GM21619 (cell line): ENCODE data around the gene CCP110.
A peak's percentile ranks its signal among the peaks of the same experiment; 100 is the strongest.

Experiments
- ATAC-seq: cut with Tn5 transposase; IDR thresholded peaks from one replicate; pipeline ENCODE4 v1.9.1; 2021; ENCODE audit not compliant: unreplicated experiment

The CCP110 gene

GRCh38 chr16:19548144-19548543, 24.4 kb downstream of the CCP110 start:
- ATAC-seq, result no peak

- ATAC-seq, result no peak
Observed at GRCh38 chr16:19549673-19550072, 25.9 kb downstream of the CCP110 start.

- peak; percentile 95 for ATAC-seq
Observed at GRCh38 chr16:19555186-19555937, 31.6 kb downstream of the CCP110 start, which contains the start of gene VPS35L. Gene VPS35L, plus strand, starts transcription at chr16:19555703. Its CDS starts 27 bp downstream, at chr16:19555730.

DNA sequence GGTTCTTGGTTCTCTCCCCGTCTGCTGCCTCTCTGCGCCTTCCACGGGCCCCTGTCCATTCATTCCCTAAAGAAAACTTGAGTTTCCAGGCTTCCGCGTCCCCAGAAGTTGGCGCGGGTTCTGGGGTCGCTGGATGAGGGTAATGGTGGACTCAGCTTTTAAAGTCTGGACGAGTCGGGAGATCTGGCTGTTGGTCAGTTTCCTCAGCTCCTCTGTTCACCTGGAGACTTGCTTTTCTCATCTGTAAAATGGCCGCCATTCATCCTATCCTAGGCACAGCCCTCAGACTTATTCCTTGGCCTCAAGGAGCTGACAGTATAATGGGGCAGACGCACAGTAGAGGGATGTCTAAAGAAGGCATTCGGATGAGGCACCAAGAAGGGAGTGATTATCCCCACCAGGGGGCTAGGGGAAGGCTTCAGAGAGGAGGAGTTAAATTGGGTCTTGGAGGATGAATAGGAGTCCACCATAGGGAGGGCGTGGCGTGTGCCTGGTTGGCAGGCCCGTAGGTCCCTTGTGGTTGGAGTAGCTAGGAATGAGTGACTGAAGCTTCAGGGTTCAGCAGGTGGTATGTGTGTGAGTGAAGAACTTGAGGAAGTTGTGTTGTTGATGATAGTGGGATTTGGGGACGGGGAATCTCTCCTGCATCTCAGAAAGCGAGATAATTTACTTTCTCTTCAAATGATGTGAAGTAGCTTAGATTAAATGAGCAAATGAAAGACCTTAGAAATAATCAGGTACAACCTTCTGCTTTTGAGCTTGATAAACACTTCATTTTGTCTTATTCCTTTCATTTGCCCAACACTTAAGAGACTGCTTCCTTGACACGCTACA, 32.4 kb downstream of the CCP110 start:
- ATAC-seq, result no peak

DNA sequence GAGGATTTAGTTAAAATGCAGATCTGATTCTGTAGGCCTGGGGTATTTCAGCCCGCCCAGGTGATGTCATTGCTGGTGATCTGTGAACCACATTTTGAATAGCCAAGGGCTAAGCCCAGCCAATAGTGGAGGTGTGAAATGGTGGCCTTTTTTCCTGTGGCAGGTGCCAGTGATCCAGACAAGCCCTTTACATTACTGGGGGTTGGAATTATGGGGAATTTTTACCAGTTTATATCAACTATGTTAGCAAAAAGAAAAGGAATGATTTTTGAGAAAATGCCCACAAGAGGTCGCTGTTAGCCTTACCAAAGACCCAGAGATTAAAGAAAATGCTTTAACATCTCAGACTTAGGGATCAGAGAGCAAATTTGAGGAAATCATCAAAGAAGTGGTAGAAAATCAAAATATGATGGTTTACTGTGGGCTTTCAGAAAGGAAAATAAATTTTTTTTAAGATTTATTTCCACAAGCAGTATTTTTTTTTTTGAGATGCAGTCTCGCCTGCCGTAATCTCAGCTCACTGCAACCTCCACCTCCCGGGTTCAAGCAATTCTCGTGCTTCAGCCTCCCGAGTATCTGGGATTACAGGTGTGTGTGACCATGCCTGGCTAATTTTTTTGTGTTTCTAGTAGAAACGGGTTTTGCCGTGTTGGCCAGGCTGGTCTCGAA, 35.6 kb downstream of the CCP110 start:
- no peak for ATAC-seq

DNA sequence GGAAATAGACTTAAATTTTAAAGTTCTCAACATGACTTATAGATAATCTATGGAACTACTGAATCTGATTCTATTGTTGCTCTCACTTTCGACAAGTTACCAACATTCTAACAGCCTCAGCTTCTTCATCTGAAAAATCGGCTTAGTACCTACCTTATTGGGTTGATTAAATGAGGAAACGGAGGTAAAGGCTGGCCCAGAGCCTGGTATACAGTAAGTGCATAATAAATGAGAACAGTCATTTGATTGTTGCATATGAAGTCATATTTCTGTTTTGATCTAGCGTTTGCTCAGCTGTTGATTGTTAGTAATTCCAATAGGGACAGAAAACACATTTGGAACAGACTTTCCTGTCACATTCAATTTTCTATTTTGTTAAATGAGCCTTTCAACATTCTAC, 36.3 kb downstream of the CCP110 start:
- no peak for ATAC-seq

DNA sequence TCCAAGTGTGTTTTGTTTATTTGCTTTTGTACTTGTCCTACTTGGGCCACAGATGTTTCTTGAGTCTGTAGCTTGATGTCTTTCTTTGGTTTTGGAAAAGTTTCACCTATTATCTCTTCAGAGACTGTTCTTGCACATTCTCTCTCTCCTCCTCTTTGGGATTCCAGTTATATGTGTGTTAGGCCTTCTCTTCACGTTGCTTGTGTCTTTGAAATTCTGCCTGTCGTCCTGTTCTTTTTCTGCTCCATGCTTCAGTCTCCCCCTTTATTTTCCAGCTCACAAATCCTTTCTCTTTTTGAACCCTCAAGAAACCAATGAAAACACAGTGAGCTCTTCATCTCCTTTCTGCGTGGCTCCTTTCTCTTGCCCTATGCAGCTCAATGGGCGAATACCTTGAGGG, 39.6 kb downstream of the CCP110 start:
- ATAC-seq, result no peak

DNA sequence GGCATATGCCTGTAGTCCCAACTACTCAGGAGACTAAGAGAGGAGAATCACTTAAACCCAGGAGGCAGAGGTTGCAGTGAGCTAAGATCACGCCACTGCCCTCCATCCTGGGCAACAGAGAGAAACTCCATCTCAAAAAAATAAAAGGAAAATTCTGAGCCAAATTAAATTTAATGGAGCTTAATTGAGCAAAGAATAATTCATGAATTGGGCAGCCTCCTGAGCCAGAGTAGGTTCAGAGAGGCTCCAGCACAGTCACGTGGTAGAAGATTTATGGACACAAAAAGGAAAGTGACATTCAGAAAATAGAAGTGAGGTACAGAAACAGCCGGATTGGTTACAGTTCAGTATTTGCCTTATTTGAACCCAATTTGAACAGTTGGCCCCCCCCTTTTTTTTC, 42.6 kb downstream of the CCP110 start:
- no peak for ATAC-seq

- ATAC-seq, result no peak
Observed at GRCh38 chr16:19567560-19567959, 43.8 kb downstream of the CCP110 start.

GRCh38 chr16:19573997-19574396, 50.3 kb downstream of the CCP110 start:
- ATAC-seq, result no peak

GRCh38 chr16:19574615-19575014, 50.9 kb downstream of the CCP110 start:
- no peak for ATAC-seq

DNA sequence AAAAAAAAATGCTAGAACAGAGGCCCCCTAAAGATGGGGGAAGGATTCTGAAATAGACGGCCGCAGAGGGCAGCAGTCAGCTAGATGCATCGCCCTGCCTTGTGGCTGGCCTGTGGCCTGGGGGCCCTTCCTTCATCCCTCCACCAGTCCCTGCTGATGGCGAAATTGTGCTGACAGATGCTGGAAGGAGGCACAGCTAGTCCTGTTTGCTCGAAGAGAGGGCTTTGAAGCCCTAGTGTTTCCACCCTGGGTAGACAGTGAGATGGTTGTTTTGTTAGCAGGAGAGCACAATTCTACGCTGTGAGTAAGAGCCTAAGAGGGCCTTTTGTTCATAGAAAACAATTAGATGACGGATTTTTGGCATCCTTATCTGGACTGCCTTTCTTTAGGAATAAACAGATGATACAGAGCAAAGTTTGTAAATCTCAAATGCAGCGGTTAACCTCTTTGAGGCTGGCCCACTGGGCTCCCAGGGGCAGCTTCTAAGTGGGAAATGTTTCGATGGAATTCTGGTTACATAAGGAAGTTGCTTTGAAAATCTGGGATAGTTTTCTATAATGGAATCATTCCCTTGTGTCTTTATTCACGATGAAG, 54.7 kb downstream of the CCP110 start:
- no peak for ATAC-seq

DNA sequence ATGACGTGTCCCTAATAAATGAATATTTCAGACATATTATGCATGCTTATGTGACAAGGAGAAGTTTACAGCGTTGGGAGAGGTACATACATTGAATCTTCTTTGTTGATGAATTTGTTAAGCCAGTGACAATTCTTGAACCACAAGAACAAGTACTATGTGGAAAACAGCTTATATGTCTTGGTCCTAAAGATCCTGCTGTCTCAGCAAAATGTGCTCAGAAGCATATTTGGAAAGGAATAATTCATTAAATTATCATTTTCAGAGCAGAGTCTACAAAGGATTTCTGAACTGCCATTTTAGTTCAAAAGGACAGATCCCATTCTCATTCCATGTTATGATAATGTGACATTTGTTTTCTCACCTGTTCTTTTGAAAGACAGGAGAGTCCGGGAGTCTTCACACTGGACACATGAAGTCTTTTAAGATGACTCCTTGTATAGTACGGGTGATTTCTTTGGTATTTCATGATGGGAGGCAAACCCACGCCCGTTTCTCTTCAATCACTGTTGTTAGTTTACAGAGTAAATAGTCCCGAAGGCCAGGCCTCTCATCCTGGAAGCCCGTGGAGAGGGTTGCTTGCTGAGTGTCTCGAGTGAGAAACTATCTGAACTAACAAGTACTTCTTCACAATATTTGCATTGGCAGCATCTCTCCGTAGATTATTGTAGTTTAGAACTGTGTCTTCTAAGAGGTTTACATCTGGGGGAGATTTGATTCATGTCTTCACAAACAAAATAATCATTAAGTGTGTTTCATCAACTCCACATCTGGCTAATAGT, 58.5 kb downstream of the CCP110 start:
- no peak for ATAC-seq

DNA sequence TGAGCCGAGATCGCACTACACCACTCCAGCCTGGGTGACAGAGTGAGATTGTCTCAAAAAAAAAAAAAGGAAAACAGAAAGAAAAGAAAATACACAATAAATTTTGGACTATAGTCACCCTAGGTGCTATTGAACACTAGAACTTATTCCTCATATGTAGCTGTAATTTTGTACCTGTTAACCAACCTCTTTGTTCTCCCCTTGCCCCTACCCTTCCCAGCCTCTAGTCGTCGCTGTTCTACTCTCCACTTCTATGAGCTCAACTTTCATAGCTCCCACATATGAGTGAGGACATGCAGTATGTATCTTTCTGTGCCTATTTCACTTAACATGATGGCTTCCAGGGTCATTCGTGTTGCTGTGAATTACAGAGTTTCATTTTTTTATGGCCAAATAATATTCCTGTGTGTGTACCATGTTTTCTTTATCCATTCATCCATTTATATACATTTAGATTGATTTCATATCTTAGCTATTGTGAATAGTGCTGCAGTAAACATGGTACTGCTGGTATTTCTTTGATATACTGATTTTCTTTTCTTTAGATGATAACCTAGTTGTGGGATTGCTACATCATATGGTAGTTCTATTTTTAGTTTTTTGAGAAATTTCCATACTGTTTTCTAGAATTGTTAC, 60.0 kb downstream of the CCP110 start:
- no peak for ATAC-seq

DNA sequence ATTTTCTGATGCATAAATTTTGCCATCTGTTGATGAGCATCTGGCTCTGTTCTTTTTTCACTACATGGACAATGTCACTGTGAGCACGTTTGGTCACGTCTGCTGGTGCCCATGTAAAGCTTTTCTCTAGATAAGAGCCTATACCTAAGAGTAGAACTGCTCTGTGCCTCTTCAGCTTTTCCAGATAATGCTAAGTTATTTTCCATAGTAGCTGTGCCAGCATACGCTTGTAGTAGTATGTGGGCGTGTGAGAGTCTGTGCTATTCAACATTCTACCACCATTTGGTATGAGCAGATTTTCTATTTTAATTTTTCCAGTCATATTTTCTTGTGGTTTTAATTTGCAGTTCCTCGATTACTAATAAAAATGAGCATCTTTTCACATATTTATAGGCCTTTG, 64.9 kb downstream of the CCP110 start:
- ATAC-seq, result no peak

DNA sequence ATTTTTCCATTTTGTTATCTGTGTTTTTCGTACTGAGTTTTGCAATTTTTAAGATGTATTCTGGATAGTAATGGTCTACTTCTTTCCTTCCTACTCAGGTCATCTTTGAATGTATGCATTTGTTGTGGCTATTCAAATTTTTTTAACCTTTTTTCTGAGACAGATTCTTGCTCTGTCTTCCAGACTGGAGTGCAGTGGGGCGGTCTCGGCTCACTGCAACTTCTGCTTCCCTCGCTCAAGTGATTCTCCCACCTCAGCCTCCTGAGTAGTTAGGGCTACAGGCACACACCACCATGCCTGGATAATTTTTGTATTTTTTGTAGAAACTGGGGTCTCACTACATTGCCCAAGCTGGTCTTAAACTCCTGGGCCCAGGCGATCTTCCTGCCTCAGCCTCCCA, 65.4 kb downstream of the CCP110 start:
- no peak for ATAC-seq

DNA sequence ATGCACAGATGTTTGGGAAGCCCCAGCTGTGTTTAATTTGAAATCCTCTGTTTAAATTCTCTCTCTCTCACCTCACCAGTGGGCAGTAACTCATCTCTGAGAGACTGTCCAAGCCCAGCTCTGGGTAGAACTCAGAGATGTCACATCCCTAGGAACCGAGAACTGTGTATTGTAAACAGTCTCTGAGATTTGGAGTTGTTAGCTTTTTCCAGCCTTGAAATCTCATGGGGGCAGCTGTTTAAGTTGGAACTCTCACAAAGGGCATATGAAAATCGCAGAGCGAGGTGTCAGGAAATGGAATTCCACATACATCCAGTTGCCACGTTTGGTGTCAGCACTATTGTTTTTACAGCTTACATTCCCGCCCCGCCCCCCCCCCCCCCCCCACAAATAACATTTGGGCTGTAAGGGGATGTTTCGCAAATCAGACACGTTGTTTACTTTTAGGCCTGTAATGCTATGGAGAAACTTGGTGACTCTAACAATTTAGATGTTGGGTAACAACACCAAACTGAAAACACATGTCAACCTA, 66.1 kb downstream of the CCP110 start:
- ATAC-seq, result no peak

- ATAC-seq, result no peak
Observed at GRCh38 chr16:19595043-19595767, 71.5 kb downstream of the CCP110 start.
